Panc1 (cell line): Measurements from ENCODE around the gene USP32.

Source experiments
- REST ChIP-seq, 2 experiments: IDR thresholded peaks; 2 replicates each; pipeline ENCODE4 v1.6.1; 2011 to 2012; ENCODE audit warnings: low read depth in 2 of 2, control low read depth in 1 of 2, low read length in 1 of 2, mild to moderate bottlenecking in 1 of 2, moderate library complexity in 1 of 2; ENCODE audit not compliant: insufficient read depth in 1 of 2
- SIN3A ChIP-seq: IDR thresholded peaks from 2 replicates; pipeline ENCODE4 v1.6.1; 2012; ENCODE audit warnings: low read depth, mild to moderate bottlenecking, low read length, moderate library complexity, borderline replicate concordance; ENCODE audit not compliant: insufficient read depth
- TF ChIP-seq, protein P1 (sequence below): fragments of 450-650 bp; IDR thresholded peaks from 2 replicates; pipeline ENCODE4 v1.5.1; 2017; ENCODE audit warnings: mild to moderate bottlenecking

- TF ChIP-seq, protein P1, sequence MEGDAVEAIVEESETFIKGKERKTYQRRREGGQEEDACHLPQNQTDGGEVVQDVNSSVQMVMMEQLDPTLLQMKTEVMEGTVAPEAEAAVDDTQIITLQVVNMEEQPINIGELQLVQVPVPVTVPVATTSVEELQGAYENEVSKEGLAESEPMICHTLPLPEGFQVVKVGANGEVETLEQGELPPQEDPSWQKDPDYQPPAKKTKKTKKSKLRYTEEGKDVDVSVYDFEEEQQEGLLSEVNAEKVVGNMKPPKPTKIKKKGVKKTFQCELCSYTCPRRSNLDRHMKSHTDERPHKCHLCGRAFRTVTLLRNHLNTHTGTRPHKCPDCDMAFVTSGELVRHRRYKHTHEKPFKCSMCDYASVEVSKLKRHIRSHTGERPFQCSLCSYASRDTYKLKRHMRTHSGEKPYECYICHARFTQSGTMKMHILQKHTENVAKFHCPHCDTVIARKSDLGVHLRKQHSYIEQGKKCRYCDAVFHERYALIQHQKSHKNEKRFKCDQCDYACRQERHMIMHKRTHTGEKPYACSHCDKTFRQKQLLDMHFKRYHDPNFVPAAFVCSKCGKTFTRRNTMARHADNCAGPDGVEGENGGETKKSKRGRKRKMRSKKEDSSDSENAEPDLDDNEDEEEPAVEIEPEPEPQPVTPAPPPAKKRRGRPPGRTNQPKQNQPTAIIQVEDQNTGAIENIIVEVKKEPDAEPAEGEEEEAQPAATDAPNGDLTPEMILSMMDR: no peak
- TF ChIP-seq SIN3A: no peak
- no peak for TF ChIP-seq REST (IDR thresholded peaks at IDR 0.05; ENCODE audit: insufficient read depth in 1 of 2, low read depth in 2 of 2, low read length in 1 of 2)
Measured at GRCh38 chr17:60300011-60300410, 91.9 kb downstream of the USP32 start.
